Mucosa of stomach (tissue), 1 donor: ENCODE results near the gene ONECUT2.

Source experiments
- H3K27me3 ChIP-seq: one replicate; pipeline ENCODE4 v1.7.0; 2013; ENCODE audit warnings: mild to moderate bottlenecking, low read length; ENCODE audit not compliant: control insufficient read depth, insufficient read depth
- H3K36me3 ChIP-seq: one replicate; pipeline ENCODE4 v1.7.0; 2013; ENCODE audit warnings: low read length; ENCODE audit not compliant: control insufficient read depth, insufficient read depth
- H3K4me1 ChIP-seq: one replicate; pipeline ENCODE4 v1.7.0; 2013; ENCODE audit warnings: mild to moderate bottlenecking, low read length; ENCODE audit not compliant: control insufficient read depth, insufficient read depth
- H3K4me3 ChIP-seq: one replicate; pipeline ENCODE4 v1.7.0; 2013; ENCODE audit warnings: low read length
- H3K9ac ChIP-seq: one replicate; pipeline ENCODE4 v1.7.0; 2013; ENCODE audit warnings: mild to moderate bottlenecking, low read length, moderate library complexity
- H3K9me3 ChIP-seq: one replicate; pipeline ENCODE4 v1.7.0; 2013; ENCODE audit warnings: mild to moderate bottlenecking, low read length, moderate library complexity; ENCODE audit not compliant: control insufficient read depth
- donor health status: Pancreatic carcinoma.

Gene ONECUT2

GRCh38 chr18:57523171-57523956, 88.2 kb downstream of the ONECUT2 start:
- no peaks in the 10 kb centered on the region for H3K27me3 ChIP-seq
- H3K4me1 ChIP-seq, result no peaks in the 10 kb centered on the region
- no peak overlapping the region for H3K4me3 ChIP-seq
- no peaks in the 10 kb centered on the region for H3K9me3 ChIP-seq
- H3K9ac ChIP-seq, result no peak overlapping the region
- H3K36me3 ChIP-seq, result no peaks in the 10 kb centered on the region

GRCh38 chr18:57527556-57528229, 92.5 kb downstream of the ONECUT2 start:
- H3K4me3 ChIP-seq, result no peak overlapping the region
- no peaks in the 10 kb centered on the region for H3K9me3 ChIP-seq
- H3K9ac ChIP-seq, result no peak overlapping the region
- H3K36me3 ChIP-seq, result no peaks in the 10 kb centered on the region
- H3K27me3 ChIP-seq, result no peaks in the 10 kb centered on the region
- H3K4me1 ChIP-seq, result no peaks in the 10 kb centered on the region

- H3K4me1 ChIP-seq, result no peaks in the 10 kb centered on the region
- H3K9me3 ChIP-seq, result no peaks in the 10 kb centered on the region
- no peaks in the 10 kb centered on the region for H3K27me3 ChIP-seq
- H3K9ac ChIP-seq, result no peak overlapping the region
- no peak overlapping the region for H3K4me3 ChIP-seq
- no peaks in the 10 kb centered on the region for H3K36me3 ChIP-seq
These were observed 94.0 kb downstream of the ONECUT2 start for GRCh38 chr18:57529151-57529550.

GRCh38 chr18:57533006-57533867, 98.1 kb downstream of the ONECUT2 start:
- no peak overlapping the region for H3K9ac ChIP-seq
- no peaks in the 10 kb centered on the region for H3K9me3 ChIP-seq
- H3K4me3 ChIP-seq, result no peak overlapping the region
- H3K27me3 ChIP-seq, result no peaks in the 10 kb centered on the region
- H3K36me3 ChIP-seq, result no peaks in the 10 kb centered on the region
- no peaks in the 10 kb centered on the region for H3K4me1 ChIP-seq

GRCh38 chr18:57533868-57534510, 98.8 kb downstream of the ONECUT2 start:
- Histone ChIP-seq H3K36me3 (no peaks in the 10 kb centered on the region), H3K9ac (no peak overlapping the region), H3K9me3 (no peaks in the 10 kb centered on the region), H3K27me3 (no peaks in the 10 kb centered on the region), H3K4me3 (no peak overlapping the region), H3K4me1 (no peaks in the 10 kb centered on the region)

GRCh38 chr18:57534511-57534909, 99.3 kb downstream of the ONECUT2 start:
- H3K9me3 ChIP-seq, result no peaks in the 10 kb centered on the region
- H3K9ac ChIP-seq, result no peak overlapping the region
- H3K4me1 ChIP-seq, result no peaks in the 10 kb centered on the region
- H3K4me3 ChIP-seq, result no peak overlapping the region
- no peaks in the 10 kb centered on the region for H3K27me3 ChIP-seq
- H3K36me3 ChIP-seq, result no peaks in the 10 kb centered on the region

- H3K27me3 ChIP-seq, result no peaks in the 10 kb centered on the region
These were observed 103.4 kb downstream of the ONECUT2 start for GRCh38 chr18:57538614-57539013.

GRCh38 chr18:57539702-57540101, 104.5 kb downstream of the ONECUT2 start:
- H3K9me3 ChIP-seq, result no peaks in the 10 kb centered on the region
- H3K9ac ChIP-seq, result no peak overlapping the region
- H3K27me3 ChIP-seq, result no peaks in the 10 kb centered on the region
- no peaks in the 10 kb centered on the region for H3K36me3 ChIP-seq
- no peaks in the 10 kb centered on the region for H3K4me1 ChIP-seq
- H3K4me3 ChIP-seq, result no peak overlapping the region

More at GRCh38 chr18:57538614-57539013, 103.4 kb downstream of the ONECUT2 start:
- Histone ChIP-seq H3K36me3 (no peaks in the 10 kb centered on the region), H3K4me3 (no peak overlapping the region), H3K4me1 (no peaks in the 10 kb centered on the region), H3K9me3 (no peaks in the 10 kb centered on the region), H3K9ac (no peak overlapping the region)
